Measurements from ENCODE around the gene CSF1R. TPM values are rescaled to one million over a fixed set of nuclear protein-coding genes. Genes with fewer than 3 reads are reported as not detected.

CSF1R gene
- 0.14 TPM in 1 of 2 replicates, not detected in the other for total RNA-seq

DNA sequence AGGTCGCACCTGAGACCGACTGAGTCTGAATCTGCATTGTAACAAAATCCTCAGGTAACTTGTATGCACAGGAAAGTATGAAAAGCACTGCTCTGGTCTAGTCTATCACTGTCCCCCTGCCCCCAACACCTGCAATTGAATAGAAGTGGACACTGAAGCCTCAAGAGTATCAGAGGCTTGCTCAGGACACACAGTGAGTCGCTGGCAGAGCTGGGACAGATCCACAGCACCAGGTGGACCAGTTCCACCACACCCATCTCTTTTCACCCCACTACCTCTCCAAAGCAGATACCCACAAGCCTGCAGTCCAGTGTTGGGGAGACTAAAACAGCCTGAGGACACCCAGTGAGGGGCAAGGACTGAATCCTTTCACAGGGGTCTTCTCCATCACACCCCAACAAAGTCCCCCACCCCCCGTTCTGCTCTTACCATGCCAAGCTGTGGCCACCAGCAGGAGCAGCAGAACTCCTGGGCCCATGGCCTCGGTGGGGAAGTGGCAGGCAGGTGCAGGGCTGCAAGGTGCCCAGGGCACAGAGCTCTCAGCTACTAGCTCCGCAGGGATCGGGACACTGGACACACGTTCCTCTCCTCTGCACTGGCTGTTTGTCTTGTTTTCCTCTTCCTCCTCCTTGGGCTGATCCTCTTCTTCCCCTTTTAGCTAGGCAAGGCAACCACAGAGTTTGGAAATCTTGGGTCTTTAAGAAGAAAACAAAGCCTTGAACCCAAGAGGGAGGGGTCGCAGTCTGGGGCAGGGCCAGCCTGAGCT lies at the start of gene CSF1R:
Gene CSF1R (minus strand): TSS at position 605 of the 766 bp plus-strand sequence. CDS start 127 bp downstream, at position 478.
- intact Hi-C loops (cut with micrococcal nuclease): no loop called here

DNA sequence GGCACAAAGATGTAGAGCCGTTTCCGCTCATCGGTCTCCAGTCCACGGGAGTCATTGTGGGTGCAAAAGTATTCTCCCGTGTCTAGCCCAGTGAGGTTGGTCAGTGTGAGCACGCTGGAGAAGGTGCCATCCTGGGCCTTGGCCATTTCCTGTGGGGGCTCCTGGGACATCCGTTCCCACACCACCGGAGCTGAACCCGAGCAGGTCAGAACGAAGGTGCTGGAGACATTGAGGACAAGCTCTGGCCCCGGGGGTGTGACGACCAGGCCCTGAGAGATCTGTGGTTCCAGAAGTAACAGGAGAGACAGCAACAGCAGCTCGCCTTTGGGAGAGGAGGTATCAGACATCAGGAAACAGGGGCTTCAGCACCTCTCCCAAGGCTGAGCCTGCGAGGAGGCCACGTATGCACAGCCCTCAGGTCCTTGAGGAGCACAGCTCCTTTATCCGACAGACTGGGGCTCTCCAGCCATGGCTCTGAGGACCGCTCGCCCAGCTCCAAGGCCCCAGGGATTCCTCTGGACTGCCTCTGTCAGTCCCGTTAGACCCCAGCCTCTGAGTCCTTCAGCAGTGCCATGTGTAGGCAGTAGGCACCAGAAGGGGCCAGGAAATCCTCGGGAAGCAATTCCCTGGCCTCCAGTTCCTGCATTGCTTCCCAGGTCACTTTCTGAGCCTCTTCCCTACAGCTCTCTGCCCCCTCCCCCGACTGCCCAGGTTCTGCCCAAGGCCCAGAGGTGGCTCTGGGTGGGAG lies 49.4 kb upstream of the CSF1R start:
- intact Hi-C loops (cut with micrococcal nuclease): no loop called here

DNA sequence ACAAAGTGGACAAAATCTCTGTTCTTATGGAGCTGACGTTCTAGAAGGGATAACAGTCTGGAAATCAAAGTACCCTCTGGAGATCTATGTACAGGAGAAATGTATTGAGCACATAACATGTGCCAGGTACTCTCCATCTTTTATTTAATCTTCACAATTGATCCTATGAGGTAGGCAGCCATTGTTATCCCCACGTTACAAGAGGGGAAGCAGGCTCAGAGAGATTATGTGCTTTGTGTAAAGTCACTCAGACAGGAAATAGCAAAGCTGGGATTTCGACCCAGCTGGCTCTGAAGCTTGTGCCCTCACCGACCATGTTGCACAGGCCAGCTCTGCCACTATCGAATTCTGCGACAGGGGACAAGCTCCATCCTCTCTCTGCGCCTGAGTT lies 47.8 kb upstream of the CSF1R start:
- intact Hi-C loops (cut with micrococcal nuclease): no loop called here

DNA sequence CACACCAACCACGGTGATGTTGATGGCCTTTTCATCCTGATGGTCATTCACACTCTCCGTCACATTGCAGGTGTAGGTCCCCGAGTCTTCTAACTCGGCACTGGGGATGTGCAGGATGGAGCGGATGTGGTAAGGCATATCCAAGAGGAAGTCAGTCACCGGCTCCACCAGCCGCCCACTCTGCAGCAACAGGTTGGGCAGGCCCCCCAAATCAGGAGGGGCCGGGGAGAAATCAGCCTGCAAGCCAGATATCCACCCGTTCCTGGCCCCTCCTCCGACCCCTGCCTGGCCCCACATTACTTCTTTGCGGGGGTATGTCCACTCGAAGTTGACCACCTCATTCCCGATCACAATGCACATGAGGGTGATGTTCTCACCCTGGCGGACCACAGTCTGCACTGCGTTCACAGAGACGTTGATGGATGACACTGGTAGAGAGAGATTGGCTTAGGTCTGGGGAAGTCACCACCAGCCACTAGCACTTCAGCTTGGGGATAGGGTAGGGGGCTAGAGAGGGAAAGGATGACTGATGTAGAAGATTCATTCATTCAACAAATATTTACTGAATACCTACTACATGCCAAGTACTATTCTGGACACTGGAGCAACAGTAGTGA lies 47.3 kb upstream of the CSF1R start:
- intact Hi-C loops (cut with micrococcal nuclease): no loop called here

DNA sequence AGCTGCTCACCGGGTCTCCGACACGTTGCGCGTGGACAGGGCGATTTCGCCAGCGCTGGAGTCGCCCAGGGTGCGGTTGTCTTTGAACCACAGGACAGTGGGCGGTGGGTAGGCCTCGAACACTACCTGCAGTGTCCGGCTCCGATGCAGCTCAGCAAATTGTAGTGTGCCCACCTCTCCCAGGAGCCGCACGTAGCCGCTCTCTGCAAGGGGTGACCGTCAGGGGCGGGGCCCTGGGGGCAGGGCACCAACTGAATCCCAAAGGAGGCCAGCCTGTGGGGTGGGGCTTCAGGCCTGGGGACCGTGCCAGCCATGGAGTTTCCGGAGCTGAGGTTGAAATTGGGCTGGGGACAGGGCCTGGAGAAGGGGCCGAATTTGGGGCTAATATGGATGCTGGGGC lies 46.4 kb upstream of the CSF1R start:
- intact Hi-C loops (cut with micrococcal nuclease): no loop called here

DNA sequence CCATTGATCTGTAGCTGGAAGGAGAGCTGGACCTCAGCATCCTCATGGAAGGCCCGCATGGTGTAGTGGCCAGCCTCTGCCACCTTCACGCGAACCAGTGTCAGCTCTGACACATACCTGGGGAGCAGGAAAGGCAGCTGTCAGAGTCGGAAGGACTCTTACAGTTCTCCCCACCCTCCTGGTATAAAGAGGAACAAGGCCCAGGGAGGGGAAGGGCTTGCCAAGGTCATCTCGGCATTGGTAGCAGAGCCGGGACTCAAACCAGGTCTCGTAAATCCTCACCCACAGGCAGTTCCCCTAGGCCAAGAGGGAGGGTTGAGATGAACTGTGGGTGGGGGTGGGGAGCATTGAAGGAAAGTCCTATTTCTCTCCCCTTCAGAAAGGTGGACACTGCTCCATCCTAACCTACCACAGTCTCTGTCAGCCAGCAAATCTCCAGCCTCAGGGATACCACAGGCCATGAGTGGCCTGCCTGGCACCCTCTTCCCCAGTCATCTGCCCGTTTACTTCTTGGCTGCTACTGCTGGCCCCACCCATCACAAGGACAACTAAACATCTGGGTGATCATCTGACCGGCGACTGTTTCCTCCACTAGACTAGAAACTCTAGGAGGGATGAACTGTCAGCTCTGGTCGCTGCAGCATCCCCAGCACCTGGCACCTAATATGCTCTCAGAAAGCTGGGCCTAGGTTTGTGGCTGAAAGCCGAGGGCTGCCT lies 45.8 kb upstream of the CSF1R start:
- intact Hi-C loops (cut with micrococcal nuclease): no loop called here

DNA sequence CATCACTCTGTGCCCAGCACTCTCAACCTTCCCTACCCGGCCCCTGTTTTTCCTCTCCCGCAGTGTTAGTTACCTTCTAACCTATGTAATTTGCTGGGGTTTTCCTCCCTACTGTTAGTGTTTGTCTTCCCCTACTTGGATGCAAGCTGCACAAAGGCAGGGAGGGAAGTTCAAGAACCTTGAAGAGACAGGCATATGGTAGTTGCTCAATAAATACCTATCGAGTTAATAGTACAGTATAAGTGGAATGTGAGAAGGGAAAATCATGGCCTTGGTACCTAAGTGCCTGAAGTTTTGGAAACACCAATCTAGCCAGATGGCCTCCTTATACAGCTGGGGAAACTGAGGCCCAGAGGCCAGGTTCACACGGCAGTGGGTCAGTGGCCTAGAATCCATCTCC lies 45.1 kb upstream of the CSF1R start:
- intact Hi-C loops (cut with micrococcal nuclease): no loop called here

DNA sequence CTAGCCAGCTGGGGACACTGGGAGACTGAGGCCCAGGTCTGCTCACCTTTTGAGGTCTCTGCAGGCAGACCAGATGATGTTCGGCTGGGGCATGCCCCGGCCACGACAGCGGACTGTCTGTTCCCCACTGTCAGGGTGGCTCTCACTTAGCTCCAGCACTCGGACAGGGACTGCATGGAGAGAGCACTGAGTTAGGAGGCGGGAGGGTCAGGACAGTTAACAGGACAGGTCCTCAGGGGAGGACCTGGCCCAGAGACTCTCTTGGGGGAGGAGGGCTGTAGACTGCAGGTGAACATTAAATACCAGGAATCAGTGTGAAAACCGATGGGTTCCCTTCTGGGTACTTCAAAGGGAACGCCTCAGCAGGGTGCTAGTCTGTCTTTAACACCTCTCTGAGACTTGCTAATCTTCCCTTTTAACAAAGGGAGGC lies 44.2 kb upstream of the CSF1R start:
- intact Hi-C loops (cut with micrococcal nuclease): loop anchor here (1.0 kb wide), 3 partner anchors 88 to 306 kb away; no protein-coding TSS in a partner anchor

DNA sequence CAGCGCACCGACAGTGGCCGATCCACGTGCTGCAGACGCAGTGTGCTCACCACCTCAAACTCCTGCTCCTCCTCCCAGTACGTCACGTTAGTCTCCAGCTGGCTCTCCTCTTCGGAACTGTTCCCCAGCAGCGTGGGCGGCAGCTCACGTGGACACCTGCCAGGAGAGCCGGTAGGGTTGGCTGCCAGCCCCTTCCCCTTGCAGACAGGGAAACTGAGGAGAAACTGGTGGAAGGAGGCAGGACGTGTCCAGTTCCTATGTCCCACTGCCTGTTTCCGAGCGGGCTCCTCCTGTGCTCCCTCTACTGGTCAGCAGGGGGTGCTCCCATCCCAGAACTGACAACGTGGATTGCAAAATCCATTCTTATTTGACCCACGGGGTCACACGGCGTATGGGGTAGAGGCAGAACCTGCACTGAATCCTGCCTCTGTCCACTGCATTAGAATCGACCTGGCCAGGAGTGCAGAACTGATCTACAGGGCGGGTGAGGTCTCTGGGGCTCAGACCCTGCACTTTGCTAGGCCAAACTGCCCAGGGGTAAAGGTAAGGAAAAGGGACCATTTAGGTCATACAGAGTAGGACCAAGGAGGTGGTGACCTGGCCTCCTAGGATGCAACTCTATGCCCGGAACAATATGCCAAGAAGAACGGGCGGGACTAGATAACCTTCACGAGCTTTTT lies 43.6 kb upstream of the CSF1R start:
- intact Hi-C loops (cut with micrococcal nuclease): loop anchor here (1.0 kb wide), 3 partner anchors 88 to 306 kb away; no protein-coding TSS in a partner anchor

DNA sequence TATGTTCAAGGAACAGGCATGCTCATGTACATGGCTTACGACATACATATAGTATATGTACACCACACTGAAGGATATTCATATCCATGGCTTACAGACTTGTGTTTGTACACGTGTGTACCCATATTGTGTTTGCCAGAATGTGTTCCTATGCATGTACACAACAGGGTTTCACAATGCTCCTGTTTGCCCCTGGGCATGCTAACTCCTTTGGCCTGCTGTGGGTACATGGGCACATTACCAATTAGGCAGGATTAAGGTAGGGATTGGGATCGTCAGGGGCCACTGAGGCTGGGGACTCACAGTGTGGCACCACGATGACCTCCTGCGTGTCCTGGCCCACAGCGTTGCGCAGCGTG lies 43.1 kb upstream of the CSF1R start:
- intact Hi-C loops (cut with micrococcal nuclease): no loop called here

DNA sequence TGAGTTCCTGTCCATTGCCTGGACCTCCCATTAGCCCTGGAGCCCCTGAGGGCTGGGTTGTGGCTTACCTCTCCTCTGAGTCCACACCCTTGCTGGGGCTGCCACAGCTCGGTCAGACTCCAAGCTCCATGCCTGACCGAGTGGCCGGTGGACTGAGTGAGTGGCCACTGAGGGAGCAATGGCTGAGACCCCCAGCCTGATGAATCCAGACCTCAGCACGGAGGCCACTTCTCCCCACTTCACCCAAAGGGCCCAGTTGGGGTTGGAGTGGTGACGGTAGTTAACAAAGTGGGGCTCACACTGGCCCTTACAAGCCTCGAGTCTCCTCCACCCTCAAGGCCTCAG lies 40.5 kb upstream of the CSF1R start:
- intact Hi-C loops (cut with micrococcal nuclease): no loop called here

DNA sequence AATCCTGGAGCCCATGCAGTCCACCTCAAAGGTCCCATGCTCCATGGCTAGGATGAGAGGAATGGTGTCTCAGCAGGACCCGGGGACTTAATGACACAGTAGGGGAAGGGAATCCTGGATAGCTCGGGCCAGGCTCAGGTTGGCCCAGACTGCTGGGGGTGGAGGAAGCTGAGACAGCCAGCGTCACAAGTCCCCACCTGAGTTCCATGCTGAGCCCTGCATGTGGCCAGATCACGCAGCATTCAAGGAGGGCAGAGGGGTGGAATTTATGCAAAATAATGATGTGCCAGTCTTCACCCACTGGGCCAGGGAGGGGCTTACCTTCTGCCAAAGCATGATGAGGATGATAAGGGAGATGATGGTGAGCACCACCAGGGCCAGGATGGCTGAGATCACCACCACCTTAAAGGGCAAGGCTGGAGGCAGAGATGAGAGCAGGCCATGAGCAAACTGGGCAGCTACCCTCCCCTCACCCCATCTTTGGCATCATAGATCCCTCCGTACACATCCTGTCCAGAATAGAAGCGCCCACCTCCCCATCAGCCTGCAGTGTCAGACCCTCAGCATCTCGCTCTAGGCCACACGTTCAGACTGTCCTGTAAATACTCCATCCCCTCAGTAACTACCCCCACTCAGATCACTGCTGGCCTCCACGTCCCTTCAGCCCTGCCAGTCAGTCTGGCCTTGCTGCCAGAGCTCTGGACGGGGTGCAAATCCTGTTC lies 40.0 kb upstream of the CSF1R start:
- intact Hi-C loops (cut with micrococcal nuclease): no loop called here

DNA sequence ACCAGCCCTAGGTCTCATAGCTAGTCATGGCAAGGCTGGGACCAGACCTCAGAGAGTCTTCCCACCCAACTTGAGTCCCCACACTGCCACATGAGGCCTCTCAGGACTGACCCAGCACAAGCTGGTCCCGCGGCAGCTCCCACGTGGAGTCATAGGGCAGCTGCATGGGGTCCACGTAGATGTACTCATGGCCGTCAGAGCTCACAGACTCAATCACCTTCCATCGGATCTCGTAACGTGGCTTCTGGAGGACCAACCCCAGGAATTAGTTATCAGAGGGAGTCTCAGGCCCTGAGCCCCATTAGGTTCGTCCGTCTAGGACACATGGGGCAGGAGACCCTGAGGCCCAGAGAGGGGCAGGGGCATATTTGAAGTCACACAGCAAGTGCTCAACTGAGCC lies 39.0 kb upstream of the CSF1R start:
- intact Hi-C loops (cut with micrococcal nuclease): no loop called here

DNA sequence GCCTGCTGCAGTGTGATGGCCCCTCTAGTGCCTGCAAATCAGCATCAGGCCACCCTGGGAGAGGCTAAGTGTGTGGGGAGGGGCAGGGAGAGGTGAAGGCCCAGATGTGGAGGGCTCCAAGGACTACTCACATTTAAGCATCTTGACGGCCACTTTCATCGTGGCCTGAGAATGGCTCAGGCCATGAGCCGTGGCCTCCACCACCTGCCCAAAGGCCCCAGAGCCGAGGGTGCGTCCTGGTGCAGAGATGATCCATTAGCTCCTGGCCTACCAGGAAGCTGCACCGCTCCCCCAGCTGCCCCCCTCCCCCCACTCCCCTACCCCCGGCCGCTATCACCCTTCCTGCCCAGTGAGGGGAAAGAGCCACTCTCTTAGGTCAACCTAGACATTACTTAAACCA lies 38.2 kb upstream of the CSF1R start:
- intact Hi-C loops (cut with micrococcal nuclease): no loop called here

DNA sequence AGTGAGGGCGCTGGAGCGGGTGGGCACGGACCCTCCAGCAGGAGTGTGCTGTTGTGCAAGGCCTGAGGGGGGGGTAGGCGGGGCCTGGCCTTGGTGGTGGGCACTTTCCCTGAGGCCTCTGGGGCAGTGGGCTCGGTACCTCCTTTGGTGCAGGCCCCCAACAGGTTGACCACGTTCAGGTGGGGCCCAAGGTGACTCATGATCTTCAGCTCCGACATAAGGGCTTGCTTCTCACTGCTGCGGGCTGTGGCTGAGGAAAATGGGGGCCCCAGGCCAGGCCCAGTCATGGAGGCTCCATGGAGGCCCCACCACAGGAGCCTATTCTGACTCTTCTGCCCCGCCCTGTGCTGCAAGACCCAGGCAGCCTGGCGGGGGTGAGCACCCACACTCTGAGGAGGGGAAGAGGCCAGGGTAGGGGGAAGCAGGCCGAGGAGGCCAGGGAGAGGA lies 37.8 kb upstream of the CSF1R start:
- intact Hi-C loops (cut with micrococcal nuclease): no loop called here

DNA sequence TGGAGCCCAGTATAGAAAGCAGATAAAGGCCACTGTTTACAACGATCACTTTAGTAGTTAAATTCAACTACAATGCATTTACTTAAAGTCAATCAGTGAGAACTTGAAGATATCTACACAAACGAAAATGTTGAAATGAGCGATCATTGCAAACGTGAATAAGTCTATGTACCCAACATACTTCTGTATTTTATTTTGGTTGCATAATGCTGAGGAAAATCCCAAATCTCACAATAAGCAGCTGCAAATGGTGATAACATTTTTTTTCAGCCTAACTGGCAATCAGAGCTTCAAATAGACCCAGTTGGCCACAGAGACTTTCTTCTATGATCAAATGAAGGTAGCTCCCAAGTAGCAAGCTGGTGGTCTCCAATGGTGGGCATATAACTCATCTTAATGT lies 37.2 kb upstream of the CSF1R start:
- intact Hi-C loops (cut with micrococcal nuclease): loop anchor here (2.0 kb wide), 1 partner anchor 123 kb away; the partner anchor contains the start of genes HMGXB3 and TIGD6

DNA sequence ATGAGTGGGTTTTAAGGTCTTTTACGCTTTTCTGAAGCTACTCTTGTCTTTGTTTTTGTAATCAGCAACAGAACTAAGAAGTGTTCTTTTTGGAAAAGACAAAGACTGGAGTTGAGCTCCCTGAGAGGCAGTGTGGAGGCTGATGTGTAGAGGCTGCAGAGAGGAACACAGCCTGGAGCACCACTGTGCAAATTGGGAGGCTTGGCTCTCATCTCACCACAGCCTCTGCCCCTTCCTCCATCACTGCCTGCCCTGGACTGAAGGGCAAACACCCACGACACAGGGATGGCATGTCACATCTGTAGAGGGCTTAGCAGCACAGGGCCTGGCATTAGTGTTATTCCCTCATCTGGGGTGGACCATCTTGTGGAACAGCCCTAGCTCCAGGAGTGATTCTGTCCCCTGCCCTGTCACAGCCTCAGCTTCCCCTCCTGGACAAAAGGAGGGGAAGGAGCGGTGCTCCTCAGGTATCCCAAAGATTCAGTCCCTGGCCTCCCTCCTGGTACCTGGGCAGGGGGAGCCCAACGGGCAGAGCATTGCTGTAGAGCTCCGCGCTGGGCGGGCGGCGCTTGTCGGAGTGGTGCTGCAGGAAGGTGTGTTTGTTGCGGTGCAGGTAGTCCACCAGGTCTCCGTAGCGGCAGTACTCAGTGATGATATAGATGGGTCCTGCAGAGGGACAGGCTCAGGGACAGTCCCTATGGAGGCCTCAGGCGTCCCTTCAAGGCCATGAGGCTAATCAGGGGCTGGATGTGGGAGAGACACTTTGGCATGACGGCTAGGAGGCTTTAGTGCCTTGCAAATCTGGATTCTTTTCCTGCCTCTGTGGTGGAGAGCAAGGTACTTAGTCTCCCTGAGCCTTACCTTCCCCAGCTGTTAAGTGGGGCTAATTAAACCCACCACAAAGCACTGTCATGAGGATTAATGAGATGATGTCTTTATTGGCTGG lies 36.5 kb upstream of the CSF1R start:
- intact Hi-C loops (cut with micrococcal nuclease): loop anchor here (2.0 kb wide), 1 partner anchor 122 kb away; the partner anchor contains the start of genes HMGXB3 and TIGD6

DNA sequence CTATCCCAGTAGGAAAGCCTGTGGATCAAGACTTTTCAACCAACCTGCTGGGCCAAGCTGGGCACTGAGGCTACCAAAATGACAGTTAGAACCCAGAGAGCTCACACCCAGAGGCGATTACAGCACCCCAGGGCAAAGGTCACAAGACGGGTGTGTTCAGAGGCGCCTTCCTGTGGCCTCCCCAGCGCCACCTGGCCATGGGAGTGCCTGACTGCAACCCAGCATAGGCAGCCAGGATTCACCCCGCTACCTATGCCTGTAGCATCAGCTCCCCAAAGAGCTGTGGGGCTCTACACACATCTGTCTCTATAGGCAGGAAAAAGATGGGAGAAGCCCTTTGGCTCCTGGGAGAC lies 35.8 kb upstream of the CSF1R start:
- intact Hi-C loops (cut with micrococcal nuclease): loop anchor here (2.0 kb wide), 1 partner anchor 121 kb away; the partner anchor contains the start of genes HMGXB3 and TIGD6
